LNCaP clone FGC (cell line): Measurements from ENCODE around the gene SEMA7A.

Experiments
- DNase-seq: peaks from one replicate; pipeline ENCODE4 v3.0.0-alpha.2; 2011; ENCODE audit warnings: low read depth
- H3K4me3 ChIP-seq: 2 replicates; pipeline ENCODE4 v1.5.1; 2011; ENCODE audit warnings: mild to moderate bottlenecking, low read depth, low read length, control low read depth
- TF ChIP-seq, protein P1 (sequence below): IDR thresholded peaks from 2 replicates; pipeline ENCODE4 v1.5.1; 2012; ENCODE audit warnings: mild to moderate bottlenecking; ENCODE audit not compliant: control insufficient read depth, insufficient read depth; ENCODE audit errors: extremely low read depth

Gene SEMA7A

DNA sequence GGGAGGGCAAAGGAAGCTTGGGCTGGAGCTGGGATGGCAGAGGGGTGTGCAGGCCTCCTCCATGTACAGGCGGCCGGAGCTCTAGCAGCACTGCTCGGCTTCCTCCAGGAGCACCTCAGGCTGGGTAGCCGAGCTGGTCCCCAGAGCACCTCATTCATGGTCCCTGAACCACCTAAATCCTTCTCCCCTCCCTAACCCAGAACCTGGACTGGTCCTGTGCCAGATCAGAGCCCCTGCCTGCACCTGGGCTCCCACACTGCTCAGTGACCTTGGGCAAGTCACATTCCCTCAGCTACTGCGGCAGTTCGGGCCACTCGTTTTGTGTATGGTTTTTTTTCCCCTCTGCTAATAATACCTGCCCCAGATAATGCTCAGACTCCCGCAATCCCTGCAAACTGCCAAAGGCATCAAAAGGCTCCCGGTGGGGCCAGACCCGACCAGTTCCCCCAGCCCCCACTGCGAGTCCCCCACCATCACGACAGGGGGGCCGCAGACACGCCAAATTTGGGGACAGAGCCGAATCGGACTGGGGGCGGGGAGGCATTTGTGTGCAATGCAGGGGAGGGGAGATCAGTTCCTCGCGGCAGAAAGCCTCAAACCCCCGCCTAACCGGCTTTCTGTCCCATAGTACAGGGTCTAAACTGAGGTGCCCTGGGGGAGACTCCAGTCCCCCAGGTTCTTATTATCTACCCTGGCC lies 1.3 kb downstream of the SEMA7A start:
- DNase-seq = no peak
- TF ChIP-seq, protein P1, sequence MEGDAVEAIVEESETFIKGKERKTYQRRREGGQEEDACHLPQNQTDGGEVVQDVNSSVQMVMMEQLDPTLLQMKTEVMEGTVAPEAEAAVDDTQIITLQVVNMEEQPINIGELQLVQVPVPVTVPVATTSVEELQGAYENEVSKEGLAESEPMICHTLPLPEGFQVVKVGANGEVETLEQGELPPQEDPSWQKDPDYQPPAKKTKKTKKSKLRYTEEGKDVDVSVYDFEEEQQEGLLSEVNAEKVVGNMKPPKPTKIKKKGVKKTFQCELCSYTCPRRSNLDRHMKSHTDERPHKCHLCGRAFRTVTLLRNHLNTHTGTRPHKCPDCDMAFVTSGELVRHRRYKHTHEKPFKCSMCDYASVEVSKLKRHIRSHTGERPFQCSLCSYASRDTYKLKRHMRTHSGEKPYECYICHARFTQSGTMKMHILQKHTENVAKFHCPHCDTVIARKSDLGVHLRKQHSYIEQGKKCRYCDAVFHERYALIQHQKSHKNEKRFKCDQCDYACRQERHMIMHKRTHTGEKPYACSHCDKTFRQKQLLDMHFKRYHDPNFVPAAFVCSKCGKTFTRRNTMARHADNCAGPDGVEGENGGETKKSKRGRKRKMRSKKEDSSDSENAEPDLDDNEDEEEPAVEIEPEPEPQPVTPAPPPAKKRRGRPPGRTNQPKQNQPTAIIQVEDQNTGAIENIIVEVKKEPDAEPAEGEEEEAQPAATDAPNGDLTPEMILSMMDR = no peak
- peak overlapping the region; percentile 51 for H3K4me3 ChIP-seq

DNA sequence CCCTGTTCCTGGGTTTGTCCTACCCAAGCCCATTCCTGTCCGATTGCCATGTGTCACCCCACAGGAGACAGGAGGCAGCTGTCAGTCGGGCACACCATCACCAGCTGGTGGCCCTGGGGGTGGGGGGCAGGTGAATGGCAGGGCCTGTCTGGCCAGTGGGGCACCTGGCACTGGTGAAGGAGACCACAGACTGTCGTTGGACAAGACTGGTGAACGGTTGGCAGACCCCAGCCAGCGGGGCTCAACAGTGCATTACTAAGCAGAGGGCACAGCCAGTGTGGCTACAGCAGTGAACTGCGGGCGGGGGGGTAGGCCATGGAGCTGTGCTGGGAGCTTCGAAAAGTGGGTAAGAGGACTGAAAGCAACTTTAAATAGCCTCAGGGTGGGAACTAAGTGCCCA lies 2.1 kb downstream of the SEMA7A start:
- no peak for DNase-seq
- H3K4me3 ChIP-seq = no peak overlapping the region
- TF ChIP-seq, protein P1 = no peak

DNA sequence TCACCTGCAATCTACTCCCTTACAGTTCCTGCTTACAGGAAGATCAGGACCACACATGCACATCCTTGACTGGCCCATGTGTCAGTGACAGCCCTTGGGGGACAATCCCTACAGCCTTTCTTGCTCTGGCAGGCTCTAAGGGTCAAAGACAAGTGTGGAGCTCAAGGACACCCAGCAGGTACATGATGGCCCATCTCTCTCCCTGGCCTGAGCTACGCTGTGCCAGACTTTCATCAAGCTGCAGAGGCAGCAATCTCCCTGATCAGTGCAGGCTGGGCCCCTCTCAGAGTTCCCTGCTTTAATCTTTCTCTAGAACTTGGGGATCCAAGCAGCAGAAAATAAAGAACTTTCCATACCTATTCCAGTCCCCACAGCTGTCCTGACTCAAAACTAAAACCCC lies 2.6 kb downstream of the SEMA7A start:
- DNase-seq = no peak
- TF ChIP-seq, protein P1 = no peak
- H3K4me3 ChIP-seq = no peak overlapping the region

DNA sequence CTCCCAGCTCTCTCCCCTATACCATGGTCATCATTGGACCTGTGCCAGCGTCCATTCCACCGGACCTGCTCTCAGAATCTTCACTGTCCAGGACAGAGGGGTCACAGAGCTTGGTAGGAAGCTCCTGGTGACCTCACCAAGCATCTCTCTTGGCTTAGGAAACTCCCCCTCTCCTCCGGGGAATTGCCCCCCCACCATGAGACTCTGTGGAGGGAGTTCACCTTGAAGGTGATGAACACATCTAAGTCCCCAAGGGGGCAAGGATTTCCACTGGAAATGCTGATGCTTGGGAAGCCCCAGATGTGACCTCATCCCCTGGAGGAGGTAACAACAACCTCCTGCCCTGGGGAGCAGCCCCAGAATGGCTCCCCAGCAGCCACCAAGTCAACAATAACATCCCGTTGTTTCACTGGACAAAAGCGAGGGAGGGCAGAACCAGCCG lies 3.2 kb downstream of the SEMA7A start:
- no peak overlapping the region for H3K4me3 ChIP-seq
- DNase-seq = no peak
- TF ChIP-seq, protein P1 = no peak

DNA sequence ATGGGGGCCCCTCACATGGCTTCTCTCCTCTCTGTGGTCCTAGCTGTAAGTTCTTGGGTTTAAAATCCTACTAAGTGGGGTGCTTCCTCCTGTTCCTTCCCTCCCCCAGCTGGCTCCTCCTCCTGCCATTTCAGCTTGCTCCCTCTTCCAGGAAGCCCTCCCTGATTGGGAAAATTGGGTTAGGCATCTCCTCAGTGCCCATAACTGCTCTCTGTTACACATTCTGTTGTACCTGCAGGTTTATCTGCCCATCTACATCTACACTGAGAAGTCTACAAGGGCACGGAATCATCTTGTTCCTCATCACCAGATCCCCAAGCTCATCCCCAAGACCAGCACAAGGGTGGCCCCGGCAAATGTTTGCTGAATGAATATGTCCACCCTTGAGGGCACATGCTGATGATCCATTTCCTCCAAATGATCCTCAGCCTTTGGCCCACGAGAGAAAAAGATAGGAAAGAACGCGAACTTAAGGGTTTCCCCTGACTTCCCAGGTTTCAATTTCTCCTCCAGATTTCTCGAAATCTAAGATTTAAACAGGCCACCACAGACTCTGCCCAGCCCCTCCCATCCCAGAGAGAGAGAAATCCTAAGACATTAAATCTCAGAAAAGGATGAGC lies 3.9 kb downstream of the SEMA7A start:
- TF ChIP-seq, protein P1 = no peak
- H3K4me3 ChIP-seq = no peak overlapping the region
- no peak for DNase-seq

DNA sequence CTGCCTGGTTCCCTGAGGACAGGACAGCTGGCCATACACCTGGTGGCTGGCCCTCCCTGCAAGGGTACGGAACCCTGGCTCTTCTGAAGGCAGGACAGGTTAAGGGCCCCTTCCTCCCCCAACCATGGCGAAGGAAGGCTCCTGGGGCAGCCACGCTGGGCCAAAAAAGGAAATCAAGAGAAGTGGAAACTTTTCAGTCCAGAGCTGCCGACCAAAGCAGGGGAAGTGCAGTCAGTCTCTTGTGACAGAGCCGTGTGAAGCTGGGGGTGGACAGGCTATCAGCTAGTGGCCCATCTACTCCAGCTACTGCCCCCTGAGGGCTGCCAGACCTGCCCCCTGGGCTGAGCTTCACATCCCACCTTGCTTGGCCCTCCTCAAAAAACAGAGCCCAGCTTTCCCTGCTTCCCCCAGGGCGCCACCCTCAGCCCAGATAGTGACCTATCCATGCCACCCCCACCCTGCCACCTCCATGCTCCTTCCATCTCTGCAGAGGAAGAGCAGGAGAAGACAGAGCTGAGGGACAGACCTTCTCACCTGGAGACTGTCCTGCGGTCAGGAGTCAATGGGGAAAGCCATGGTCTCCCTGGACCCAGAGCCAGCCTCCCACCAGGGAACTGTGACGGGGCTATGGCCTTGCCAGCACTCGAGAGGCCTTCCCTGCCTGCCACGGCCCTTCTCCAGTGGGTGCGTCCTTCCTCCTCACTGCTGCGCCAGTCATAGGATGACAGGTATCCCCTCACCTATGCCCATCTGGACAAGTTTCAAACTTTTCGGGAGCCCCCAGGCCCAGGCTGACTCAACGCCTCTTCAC lies 4.6 kb downstream of the SEMA7A start:
- no peak for DNase-seq
- no peak overlapping the region for H3K4me3 ChIP-seq

More for the DNA sequence above, 4.6 kb downstream of the SEMA7A start:
- TF ChIP-seq, protein P1 = no peak
